ENCODE measurements around the gene CACNB4. TPM values are rescaled to one million over a fixed set of nuclear protein-coding genes. Genes with fewer than 3 reads are reported as not detected.
"Not testable (repeated sequence)": the region's sequence is repeated elsewhere in the genome, so short reads cannot be mapped to it uniquely, and the experiment has no call there.

The CACNB4 gene
- total and polyA plus RNA-seq, 2 of the 4 experiments (the other 2 are of a cell fraction), result 0.12 to 0.36 TPM

- H4K8ac ChIP-seq (ENCODE audit: low read depth in 2 of 2, low read length in 2 of 2); H3K18ac ChIP-seq (ENCODE audit: low read depth, low read length); in situ Hi-C loops (cut with MboI; ENCODE audit: low sequenced_read_pairs); H2BK20ac ChIP-seq (ENCODE audit: low read depth, low read length); H3K79me1 ChIP-seq (ENCODE audit: low read depth in 1 of 2, low read length in 2 of 2); H3K9ac ChIP-seq (ENCODE audit: low read depth, low read length); H3K27me3 ChIP-seq (ENCODE audit: control insufficient read depth, insufficient read depth, low read length); H3K9me1 ChIP-seq (ENCODE audit: insufficient read depth, low read length); H3K9me3 ChIP-seq (ENCODE audit: control insufficient read depth, insufficient read depth, low read length); H3K27ac ChIP-seq (ENCODE audit: insufficient read depth, low read length); H2AK5ac ChIP-seq (ENCODE audit: low read depth, low read length); DNase-seq; H4K20me1 ChIP-seq (ENCODE audit: insufficient read depth, low read length); H2BK15ac ChIP-seq (ENCODE audit: low read depth, low read length); H3K56ac ChIP-seq (ENCODE audit: extremely low read depth, insufficient read depth, low read length); H3K4me1 ChIP-seq (ENCODE audit: control insufficient read depth, insufficient read depth, low read length); H2AK9ac ChIP-seq (replicated peaks; ENCODE audit: low read depth, low read length, poor library complexity); H4K5ac ChIP-seq (ENCODE audit: low read depth, low read length); H2BK5ac ChIP-seq (ENCODE audit: low read depth, low read length, poor library complexity, severe bottlenecking); H3K14ac ChIP-seq (replicated peaks; ENCODE audit: low read depth, low read length); BruUV-seq (replicated peaks); H2BK120ac ChIP-seq (ENCODE audit: low read depth, low read length); H3K4me2 ChIP-seq (ENCODE audit: low read depth, low read length); ATAC-seq (ENCODE audit: low read depth); H4K91ac ChIP-seq (ENCODE audit: insufficient read depth, low read depth, low read length); H3K4me3 ChIP-seq (ENCODE audit: insufficient read depth, low read depth, low read length); H2AFZ ChIP-seq (replicated peaks; ENCODE audit: low read length, poor library complexity); H3K36me3 ChIP-seq (ENCODE audit: control insufficient read depth, insufficient read depth, low read length); H3K4ac ChIP-seq (ENCODE audit: low read depth, low read length); POLR2A ChIA-PET (ENCODE audit: unreplicated experiment); intact Hi-C loops (cut with micrococcal nuclease); H3K23ac ChIP-seq (ENCODE audit: low read depth, low read length); dilution Hi-C loops (cut with HindIII; ENCODE audit: low sequenced_read_pairs, unreplicated experiment): not testable (repeated sequence)
- CTCF ChIA-PET, result interaction anchor here (1.4 kb wide), 1 partner anchor 23 kb away, joined by 5 read pairs; no protein-coding TSS in a partner anchor
- WGBS, 2 experiments (ENCODE audit: extremely low coverage in 2 of 2, insufficient read length in 1 of 2), result no CpG with 5 or more reads among the region's 5 CpGs
Measured at GRCh38 chr2:152003283-152003682, 95.6 kb downstream of the CACNB4 start.
